PC-9 (cell line): ENCODE results near the gene FIG4.

Source experiments
- CTCF ChIP-seq: fragments of 200-600 bp; sonication (generic); conservative IDR thresholded peaks from 2 replicates; pipeline ENCODE4 v1.6.1; 2017; ENCODE audit warnings: mixed run types, antibody characterized with exemption, mild to moderate bottlenecking, moderate library complexity
- EZH2 ChIP-seq: fragments of 200-600 bp; sonication (generic); IDR thresholded peaks from 2 replicates; pipeline ENCODE4 v1.8.0; 2017; ENCODE audit warnings: antibody characterized with exemption, low read depth

GRCh38 chr6:109660526-109661320 lies 30.4 kb upstream of the FIG4 start:
- TF ChIP-seq CTCF = no peak
- TF ChIP-seq EZH2 = no peak
